ENCODE data around the gene PLPPR2.
"Not testable (repeated sequence)": the region's sequence is repeated elsewhere in the genome, so short reads cannot be mapped to it uniquely, and the experiment has no call there.

Gene PLPPR2, protein sequence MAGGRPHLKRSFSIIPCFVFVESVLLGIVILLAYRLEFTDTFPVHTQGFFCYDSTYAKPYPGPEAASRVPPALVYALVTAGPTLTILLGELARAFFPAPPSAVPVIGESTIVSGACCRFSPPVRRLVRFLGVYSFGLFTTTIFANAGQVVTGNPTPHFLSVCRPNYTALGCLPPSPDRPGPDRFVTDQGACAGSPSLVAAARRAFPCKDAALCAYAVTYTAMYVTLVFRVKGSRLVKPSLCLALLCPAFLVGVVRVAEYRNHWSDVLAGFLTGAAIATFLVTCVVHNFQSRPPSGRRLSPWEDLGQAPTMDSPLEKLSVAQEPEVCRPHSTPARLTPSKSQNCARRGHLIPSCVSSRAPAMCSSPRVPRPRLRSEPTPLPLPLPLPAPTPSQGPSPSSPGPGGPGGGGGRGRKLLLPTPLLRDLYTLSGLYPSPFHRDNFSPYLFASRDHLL

DNA sequence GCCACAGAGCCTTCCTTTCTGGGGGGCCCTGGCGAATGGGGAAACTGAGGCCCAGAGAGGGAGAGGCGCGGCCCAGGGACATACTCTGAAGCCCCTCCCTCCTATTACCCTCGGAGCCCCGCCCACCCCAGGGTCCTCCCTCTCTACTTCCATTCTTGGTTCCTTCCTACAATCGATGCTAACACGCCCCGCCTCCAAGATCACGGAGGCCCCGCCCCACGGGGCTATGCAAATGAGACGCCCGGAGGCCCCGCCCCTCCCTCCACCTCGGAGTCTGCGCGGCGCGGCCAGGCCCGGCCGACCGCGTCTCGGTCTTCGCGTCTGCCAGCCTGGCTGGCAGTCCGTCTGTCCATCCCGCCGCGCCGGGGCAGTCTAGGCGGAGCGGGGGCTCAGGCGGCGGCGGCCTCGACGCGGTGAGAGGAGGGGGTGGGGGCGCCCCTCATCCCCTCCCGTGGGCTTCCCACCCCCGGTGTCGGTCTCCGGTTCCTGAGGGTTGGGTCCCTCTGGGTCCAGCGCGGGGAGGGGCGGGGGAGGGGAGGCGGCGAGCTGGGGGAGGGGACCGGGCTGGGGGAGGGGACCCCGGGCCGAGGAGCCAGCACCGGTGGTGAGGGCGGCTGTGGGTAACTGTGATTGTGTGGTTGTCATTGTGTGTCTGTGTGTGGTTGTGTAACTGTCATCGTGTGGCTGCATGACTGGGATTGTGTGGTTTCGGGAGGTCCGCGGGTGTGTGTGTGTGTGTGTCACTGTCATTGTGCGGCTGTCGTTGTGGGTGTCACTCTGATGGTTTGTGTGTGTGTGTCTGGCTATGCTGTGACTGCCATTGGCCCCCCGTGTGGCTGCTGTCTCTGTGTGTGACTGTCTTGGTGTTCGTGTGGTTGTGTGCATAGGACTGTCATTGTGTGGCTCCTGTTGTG is at the start of gene PLPPR2:
Gene PLPPR2, plus strand, starts transcription at position 273 of the 914 bp plus-strand sequence. CDS start 2,242 bp downstream, outside the sequence.
- DNase-seq (ENCODE audit: low spot score), result peak; percentile 79

DNA sequence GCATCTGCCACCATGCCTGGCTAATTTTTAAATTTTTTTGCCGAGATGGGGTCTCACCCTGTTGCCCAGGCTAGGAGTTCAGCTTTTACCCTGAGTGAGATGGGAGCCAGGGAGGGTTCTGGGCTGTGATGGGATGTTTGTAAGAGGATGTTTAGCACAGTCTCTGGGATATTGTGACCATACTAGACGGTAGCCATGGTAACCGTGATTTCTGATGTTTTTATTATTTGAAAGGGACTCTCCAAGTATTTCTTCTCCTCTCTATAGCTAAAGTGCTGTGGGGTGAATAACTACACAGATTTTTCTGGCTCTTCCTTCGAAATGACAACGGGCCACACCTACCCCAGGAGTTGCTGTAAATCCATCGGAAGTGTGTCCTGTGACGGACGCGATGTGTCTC is 48.9 kb upstream of the PLPPR2 start:
- no peak for DNase-seq (ENCODE audit: low spot score)

DNA sequence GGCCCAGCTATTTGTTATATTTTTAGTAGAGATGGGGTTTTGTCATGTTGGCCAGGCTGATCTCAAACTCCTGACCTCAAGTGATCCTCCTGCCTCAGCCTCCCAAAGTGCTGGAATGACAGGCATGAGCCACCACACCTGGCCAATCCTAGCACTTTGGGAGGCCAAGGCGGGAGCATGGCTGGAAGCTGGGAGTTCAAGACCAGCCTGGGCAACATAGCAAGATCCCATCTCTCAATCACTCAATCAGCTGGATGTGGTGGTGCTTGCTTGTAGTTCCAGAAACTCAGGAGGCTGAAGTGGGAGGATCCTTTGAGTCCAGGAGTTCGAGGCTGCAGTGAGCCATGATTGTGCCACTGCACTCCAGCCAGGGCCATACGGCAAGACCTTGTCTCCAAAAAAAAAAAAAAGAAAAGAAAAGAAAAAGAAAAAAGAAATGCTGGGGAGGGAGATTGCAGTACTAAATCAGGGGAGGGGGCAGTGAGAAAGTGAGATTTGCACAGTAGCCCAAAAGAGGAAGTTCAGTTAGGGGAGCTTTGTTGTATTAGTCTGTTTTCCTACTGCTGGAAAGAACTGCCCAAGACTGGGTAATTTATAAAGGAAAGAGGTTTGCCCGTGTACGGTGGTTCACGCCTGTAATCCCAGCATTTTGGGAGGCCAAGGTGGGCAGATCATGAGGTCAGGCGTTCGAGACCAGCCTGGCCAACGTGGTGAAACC is 34.8 kb upstream of the PLPPR2 start:
- DNase-seq (ENCODE audit: low spot score), result not testable (repeated sequence)

DNA sequence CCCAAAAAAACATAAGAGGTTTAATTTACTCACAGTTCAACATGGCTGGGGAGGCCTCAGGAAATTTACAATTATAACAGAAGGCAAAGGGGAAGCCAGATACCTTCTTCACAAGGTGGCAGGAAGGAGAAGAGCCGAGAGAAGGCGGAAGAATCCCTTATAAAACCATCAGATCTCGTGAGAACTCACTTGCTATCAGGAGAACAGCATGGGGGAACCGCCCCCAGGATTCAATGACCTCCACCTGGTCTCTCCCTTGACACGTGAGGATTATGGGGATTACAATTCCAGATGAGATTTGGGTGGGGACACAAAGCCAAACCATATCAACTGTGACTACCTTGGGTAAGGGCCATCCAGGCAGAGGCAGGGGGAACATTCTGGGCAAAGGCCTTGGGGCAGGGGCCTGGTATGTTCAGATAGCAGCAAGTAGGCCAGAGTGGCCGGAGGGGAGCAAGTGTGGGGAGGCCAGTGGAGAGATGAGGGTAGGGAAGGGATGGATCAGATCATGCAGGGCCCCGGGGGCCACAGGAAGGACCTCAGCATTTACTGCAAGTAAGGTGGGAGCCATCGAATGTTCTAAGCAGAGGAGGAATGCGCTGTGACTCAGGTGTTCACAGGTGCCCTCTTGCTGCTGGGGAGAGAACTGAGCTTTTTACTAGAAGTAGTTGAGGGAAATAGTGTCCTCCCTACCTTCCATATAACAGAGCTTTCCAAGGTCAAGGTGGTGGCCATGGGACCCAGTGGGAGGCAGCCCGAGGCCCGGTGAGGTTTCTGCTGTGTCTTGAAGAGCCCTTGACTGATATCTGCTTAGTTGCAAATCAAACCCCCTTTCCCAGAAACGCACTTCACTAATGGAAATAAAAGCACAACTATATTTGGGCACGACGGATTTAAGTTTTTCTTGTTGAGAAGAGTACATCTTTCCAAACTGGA is 33.8 kb upstream of the PLPPR2 start:
- no peak for DNase-seq (ENCODE audit: low spot score)

DNA sequence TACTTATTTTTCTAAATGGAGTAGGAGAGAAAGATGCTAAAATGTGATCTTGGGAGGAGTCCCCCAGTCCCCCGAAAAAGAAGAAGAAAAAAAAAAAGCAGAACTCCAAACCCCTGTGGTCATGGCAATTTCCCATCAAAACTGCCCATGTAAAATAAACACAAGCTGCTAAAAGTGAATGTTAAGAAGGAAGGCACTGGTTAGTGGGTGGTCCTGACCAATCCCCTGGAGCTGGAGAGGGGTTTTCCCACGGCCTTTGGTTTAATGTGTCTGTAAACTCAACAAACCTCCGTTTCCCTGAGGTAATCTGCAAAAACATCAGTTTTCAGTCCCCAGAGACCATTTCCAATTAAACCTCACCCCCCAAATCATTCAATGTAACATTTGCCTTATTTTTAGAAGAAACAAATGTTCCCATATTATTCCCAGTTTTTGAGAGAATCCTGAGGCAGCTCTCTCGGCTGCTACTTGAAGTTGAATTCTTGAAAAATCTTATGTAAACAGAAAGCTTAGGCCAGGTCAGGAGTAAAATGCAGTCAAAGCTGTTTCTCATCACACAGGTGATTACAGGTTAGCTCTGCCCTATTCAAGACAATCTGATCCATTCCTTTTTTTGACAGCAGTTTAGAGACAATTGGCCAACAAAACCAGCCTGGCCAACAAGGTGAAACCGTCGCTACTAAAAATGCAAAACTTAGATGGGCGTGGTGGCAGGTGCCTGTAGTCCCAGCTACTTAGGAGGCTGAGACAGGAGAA is 32.8 kb upstream of the PLPPR2 start:
- DNase-seq (ENCODE audit: low spot score), result no peak

DNA sequence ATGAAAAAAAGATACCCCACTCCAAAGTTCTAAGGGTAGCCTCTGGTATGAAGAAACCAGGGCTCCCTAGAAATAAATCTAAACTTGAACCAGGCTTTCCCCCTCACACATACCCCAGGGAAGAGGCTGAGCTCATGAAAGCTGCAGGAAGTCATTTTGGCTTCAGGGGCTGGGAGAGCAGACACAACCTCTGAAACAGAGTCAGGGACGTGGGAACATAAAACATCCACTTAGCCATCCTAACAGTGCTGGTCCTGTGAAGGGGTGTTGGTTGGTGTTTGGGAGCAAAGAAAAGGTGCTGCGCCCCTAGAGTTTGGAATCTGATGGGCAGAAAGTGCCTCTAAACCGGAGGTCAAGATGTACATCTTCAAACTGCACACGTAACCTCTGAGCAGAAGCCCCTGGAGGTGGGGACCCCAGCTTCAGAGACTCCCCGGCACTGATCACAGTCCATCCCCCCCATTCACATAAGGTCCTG is 31.6 kb upstream of the PLPPR2 start:
- no peak for DNase-seq (ENCODE audit: low spot score)

- peak; percentile 23 for DNase-seq (ENCODE audit: low spot score)
Measured at GRCh38 chr19:11324079-11324661, 31.1 kb upstream of the PLPPR2 start.

DNA sequence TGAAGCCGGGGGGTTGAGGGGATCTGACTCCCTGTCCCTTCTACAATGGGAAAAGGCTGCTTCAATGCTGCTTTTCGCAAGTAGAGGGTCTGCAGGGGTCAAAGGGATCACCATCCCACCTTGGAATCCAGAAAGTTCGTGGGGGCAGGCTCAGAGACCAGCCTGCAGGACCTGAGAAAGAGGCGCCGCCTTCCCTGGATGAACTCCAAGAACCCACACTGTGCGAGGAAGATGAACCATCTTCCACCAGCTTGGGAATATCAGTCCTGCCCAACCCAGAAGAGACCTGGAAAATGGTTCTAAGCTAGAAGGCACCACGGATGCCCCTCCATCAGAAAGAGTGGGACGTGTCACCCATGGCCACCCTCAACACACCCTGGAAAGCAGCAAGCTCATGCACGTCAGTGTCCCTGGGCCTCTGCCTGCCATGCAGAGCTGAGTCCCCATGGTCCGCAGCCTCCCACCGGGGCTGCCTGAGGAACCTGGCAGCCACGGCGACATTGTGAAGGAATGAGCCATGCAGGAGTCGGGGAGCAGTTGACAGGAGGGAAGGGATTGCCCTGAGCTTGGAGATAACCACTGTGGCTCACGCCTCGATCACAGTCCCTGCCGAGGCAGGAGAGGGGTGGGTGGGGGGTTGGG is 30.4 kb upstream of the PLPPR2 start:
- no peak for DNase-seq (ENCODE audit: low spot score)

DNA sequence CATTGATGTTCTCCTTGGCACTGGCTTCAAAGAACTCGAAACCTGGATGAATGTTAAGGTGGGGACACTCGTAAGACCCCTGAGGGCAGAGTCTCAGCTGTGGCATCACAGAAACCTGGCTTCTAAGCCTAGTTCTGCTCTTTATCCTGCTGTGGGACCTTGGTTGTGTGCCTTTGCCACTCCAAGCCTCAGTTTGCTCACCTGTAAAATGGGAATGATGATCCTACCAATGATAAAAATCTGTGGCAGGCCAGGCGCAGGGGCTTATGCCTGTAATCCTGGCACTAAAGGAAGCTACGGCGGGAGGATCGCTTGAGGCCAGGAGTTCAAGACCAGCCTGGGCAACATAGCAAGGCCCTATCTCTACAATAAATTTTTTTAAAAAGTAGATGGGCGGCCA is 29.7 kb upstream of the PLPPR2 start:
- no peak for DNase-seq (ENCODE audit: low spot score)

GRCh38 chr19:11330127-11330526 is 25.1 kb upstream of the PLPPR2 start:
- no peak for DNase-seq (ENCODE audit: low spot score)

GRCh38 chr19:11331502-11331901 is 23.7 kb upstream of the PLPPR2 start:
- no peak for DNase-seq (ENCODE audit: low spot score)

DNA sequence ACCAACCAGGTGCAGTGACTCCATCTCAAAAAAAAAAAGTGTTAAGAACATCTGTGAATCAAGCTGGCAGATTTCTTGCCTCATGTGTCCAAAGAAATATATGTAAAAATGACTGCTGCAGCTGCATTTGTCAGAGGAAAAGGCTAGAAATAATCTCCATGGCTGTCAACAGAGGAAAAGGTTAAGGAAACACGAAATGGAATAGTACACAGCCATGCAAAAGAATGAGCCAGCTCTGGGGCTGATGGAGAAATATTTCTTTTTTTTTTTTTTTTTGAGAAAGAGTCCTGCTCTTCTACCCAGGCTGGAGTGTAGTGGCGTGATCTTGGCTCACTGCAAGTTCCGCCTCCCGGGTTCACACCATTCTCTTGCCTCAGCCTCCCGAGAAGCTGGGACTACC is 22.4 kb upstream of the PLPPR2 start:
- no peak for DNase-seq (ENCODE audit: low spot score)

- DNase-seq (ENCODE audit: low spot score), result not testable (repeated sequence)
Measured at GRCh38 chr19:11333838-11334237, 21.4 kb upstream of the PLPPR2 start.

DNA sequence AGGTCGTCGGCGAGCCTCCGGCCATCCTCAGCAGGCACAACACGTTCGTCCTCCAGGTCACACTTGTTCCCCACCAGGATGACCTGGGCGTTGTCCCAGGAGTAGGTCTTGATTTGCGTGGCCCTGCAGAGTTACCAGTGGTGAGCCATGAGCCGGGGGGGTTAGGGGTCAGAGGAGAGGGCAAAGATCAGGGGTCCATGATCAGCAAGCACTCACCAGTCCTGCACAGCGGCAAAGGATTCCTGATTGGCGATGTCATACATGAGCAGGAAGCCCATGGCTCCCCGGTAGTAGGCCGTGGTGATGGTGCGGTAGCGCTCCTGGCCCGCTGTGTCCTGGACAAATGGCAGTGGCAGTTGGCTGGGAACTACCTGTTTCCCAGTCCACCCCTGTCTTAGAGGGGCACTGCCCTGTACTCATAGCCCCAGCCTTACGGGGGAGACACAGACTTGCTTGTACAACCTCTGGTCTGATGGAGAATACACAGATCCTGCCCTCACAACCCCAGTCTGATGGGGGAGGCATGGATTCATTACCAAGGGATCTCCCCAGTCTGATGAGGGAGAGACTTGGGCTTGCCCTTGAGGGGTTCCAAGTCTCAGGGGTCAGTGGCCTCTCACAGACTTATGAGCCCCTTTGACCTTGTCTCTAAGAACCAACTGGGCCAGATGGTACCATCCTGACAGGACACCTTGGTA is 19.6 kb upstream of the PLPPR2 start:
- no peak for DNase-seq (ENCODE audit: low spot score)

- DNase-seq (ENCODE audit: low spot score), result no peak
Measured at GRCh38 chr19:11337080-11337479, 18.2 kb upstream of the PLPPR2 start.

GRCh38 chr19:11338121-11338520 is 17.1 kb upstream of the PLPPR2 start:
- DNase-seq (ENCODE audit: low spot score), result no peak

DNA sequence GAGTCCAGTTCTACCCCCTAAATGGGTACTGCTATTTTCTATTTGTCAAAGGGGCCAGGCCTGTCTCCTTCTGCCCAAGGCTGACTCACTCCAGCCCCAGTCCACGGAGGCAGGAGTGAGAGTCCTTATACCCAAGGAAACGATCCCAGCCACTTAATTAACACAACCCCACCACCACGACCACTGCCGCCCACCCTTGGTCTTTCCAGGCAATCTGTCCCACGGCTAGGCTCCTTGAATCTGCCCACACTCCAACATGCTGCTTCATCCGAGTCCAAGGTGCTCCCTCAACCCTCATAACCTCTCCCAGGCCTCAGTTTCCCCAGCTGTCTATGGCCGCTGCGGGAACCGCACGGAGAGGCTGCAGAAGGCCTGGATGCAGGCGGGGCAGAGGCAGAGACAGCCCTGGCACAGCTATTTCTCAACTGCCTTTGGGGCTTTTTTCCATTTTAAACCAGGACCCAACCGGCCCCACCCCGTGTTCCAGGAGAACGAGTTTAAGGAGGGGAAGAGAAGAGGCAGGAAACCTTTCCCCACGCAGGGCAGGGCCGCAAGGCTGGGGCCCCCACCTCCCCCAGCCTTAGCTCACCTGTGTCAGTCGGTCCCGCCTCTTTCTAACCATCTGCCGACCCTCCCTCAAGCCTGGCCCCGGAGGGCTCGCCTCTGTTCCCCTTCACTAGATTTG is 16.5 kb upstream of the PLPPR2 start:
- DNase-seq (ENCODE audit: low spot score), result no peak
